Vagina (tissue), 2 donors: ENCODE data around the gene THY1. TPM values are rescaled to one million over a fixed set of nuclear protein-coding genes. Genes with fewer than 3 reads are reported as not detected.

Experiments
- DNase-seq, 2 donors: peaks; one replicate each; pipeline ENCODE4 v3.0.0-alpha.2; 2017; ENCODE audit errors: extremely low spot score in 2 of 2
- H3K27ac ChIP-seq: fragments of 200-600 bp; sonication (generic); one replicate; pipeline ENCODE4 v1.5.1; 2019
- H3K27me3 ChIP-seq: fragments of 200-600 bp; sonication (generic); one replicate; pipeline ENCODE4 v1.5.1; 2019
- H3K36me3 ChIP-seq, 2 donors: fragments of 200-600 bp; sonication (generic); one replicate each; pipeline ENCODE4 v1.5.1; 2017 to 2019
- H3K4me1 ChIP-seq: fragments of 200-600 bp; sonication (generic); one replicate; pipeline ENCODE4 v1.5.1; 2019
- H3K4me3 ChIP-seq, 2 donors: fragments of 200-600 bp; sonication (generic); 1 replicate in 1 of 2; 2 replicates in 1 of 2; pipeline ENCODE4 v1.5.1; 2016 to 2019
- H3K9me3 ChIP-seq: fragments of 200-600 bp; sonication (generic); one replicate; pipeline ENCODE4 v1.5.1; 2019
- CTCF ChIP-seq, 3 experiments: fragments of 450-650 bp in 2 of 3; fragments of 200-600 bp in 1 of 3; sonication (generic) in 1 of 3; IDR thresholded peaks; one replicate each; pipeline ENCODE4 v1.5.1; 2017 to 2019; ENCODE audit warnings: antibody characterized with exemption in 3 of 3, mild to moderate bottlenecking in 2 of 3, moderate library complexity in 2 of 3
- POLR2A ChIP-seq, 2 donors: fragments of 450-650 bp; IDR thresholded peaks; one replicate each; pipeline ENCODE4 v1.6.1; 2017; ENCODE audit warnings: antibody characterized with exemption in 2 of 2, mild to moderate bottlenecking in 2 of 2, moderate library complexity in 2 of 2
- POLR2AphosphoS5 ChIP-seq, 2 donors: sonication (generic); formaldehyde crosslinking; IDR thresholded peaks; one replicate each; pipeline ENCODE4 v1.9.0; 2017; ENCODE audit warnings: antibody characterized with exemption in 2 of 2, mild to moderate bottlenecking in 2 of 2, low read depth in 1 of 2; ENCODE audit not compliant: insufficient read depth in 1 of 2
- intact Hi-C: fragments of 100-400 bp; cut with DNase I; formaldehyde crosslinking; loops from one replicate; pipeline ENCODE4 v1.15.1; 2023
- total RNA-seq: library from RNA; depleted of rRNA; stranded (reverse); fragments of >200 nt; gene quantifications from one replicate; pipeline ENCODE4 v1.2.3, GENCODE V29; 2016

The THY1 gene
- total RNA-seq: 48.9 TPM

GRCh38 chr11:119422809-119423508 lies at the start of gene THY1:
Gene THY1, minus strand, starts transcription at chr11:119423172. Its CDS starts 2,267 bp downstream, at chr11:119420905.
- no peaks in the 10 kb centered on the region for H3K36me3 ChIP-seq
- TF ChIP-seq CTCF (IDR thresholded peaks at IDR 0.05) (no peak), POLR2A (IDR thresholded peaks at IDR 0.05) (no peak), POLR2AphosphoS5 (IDR thresholded peaks at IDR 0.05; ENCODE audit: insufficient read depth in 1 of 2, low read depth in 1 of 2) (peak in 1 of 2 donors; percentile 57)
- H3K27ac ChIP-seq: peak within 1 kb of the TSS; percentile 83
- H3K27me3 ChIP-seq: no peaks in the 10 kb centered on the region
- no peak for DNase-seq
- peaks cover 39% of the 10 kb centered on the region for H3K4me1 ChIP-seq
- H3K9me3 ChIP-seq: no peaks in the 10 kb centered on the region
- intact Hi-C loops: no loop called here
- peak within 1 kb of the TSS; percentile 55 to 58 for H3K4me3 ChIP-seq

GRCh38 chr11:119472186-119472855 lies 49.3 kb upstream of the THY1 start:
- Histone ChIP-seq H3K27ac (no peak overlapping the region), H3K36me3 (no peaks in the 10 kb centered on the region), H3K27me3 (no peaks in the 10 kb centered on the region), H3K4me1 (peaks cover 10% of the 10 kb centered on the region), H3K4me3 (no peak overlapping the region), H3K9me3 (no peaks in the 10 kb centered on the region)
- TF ChIP-seq CTCF (IDR thresholded peaks at IDR 0.05): no peak
- TF ChIP-seq POLR2A (IDR thresholded peaks at IDR 0.05): no peak
- TF ChIP-seq POLR2AphosphoS5 (IDR thresholded peaks at IDR 0.05; ENCODE audit: insufficient read depth in 1 of 2, low read depth in 1 of 2): no peak
- intact Hi-C loops: loop anchor here (5.0 kb wide), 2 partner anchors 115 to 1045 kb away; no protein-coding TSS in a partner anchor
- peak; percentile 64 to 70 for DNase-seq

- Histone ChIP-seq H3K9me3 (no peaks in the 10 kb centered on the region), H3K4me1 (peaks cover 10% of the 10 kb centered on the region), H3K27me3 (no peaks in the 10 kb centered on the region), H3K36me3 (no peaks in the 10 kb centered on the region), H3K27ac (peak overlapping the region; percentile 68), H3K4me3 (no peak overlapping the region)
- TF ChIP-seq CTCF (IDR thresholded peaks at IDR 0.05) (no peak), POLR2A (IDR thresholded peaks at IDR 0.05) (no peak), POLR2AphosphoS5 (IDR thresholded peaks at IDR 0.05; ENCODE audit: insufficient read depth in 1 of 2, low read depth in 1 of 2) (no peak)
- peak; percentile 84 to 95 for DNase-seq
- intact Hi-C loops: loop anchor here (5.0 kb wide), 2 partner anchors 114 to 1044 kb away; no protein-coding TSS in a partner anchor
Observed at GRCh38 chr11:119471329-119471728, 48.4 kb upstream of the THY1 start.

- intact Hi-C loops: loop anchor here (5.0 kb wide), 2 partner anchors 113 to 1043 kb away; no protein-coding TSS in a partner anchor
- no peaks in the 10 kb centered on the region for H3K36me3 ChIP-seq
- no peaks in the 10 kb centered on the region for H3K9me3 ChIP-seq
- H3K4me1 ChIP-seq: peaks cover 10% of the 10 kb centered on the region
- TF ChIP-seq POLR2A (IDR thresholded peaks at IDR 0.05) (no peak), POLR2AphosphoS5 (IDR thresholded peaks at IDR 0.05; ENCODE audit: insufficient read depth in 1 of 2, low read depth in 1 of 2) (peak in 1 of 2 donors; percentile 44)
- no peak overlapping the region for H3K4me3 ChIP-seq
- no peaks in the 10 kb centered on the region for H3K27me3 ChIP-seq
- DNase-seq: peak; percentile 80 to 81
- H3K27ac ChIP-seq: peak overlapping the region; percentile 68
Observed at GRCh38 chr11:119470317-119471291, 47.6 kb upstream of the THY1 start.

GRCh38 chr11:119469506-119469905 lies 46.5 kb upstream of the THY1 start:
- Histone ChIP-seq H3K36me3 (no peaks in the 10 kb centered on the region), H3K4me1 (peaks cover 10% of the 10 kb centered on the region), H3K27ac (no peak overlapping the region), H3K27me3 (no peaks in the 10 kb centered on the region), H3K9me3 (no peaks in the 10 kb centered on the region), H3K4me3 (no peak overlapping the region)
- DNase-seq: peak; percentile 49 to 56
- TF ChIP-seq POLR2AphosphoS5 (IDR thresholded peaks at IDR 0.05; ENCODE audit: insufficient read depth in 1 of 2, low read depth in 1 of 2) (no peak), POLR2A (IDR thresholded peaks at IDR 0.05) (no peak), CTCF (IDR thresholded peaks at IDR 0.05) (no peak)
- intact Hi-C loops: no loop called here
